Activated CD8-positive, alpha-beta memory T cell treated with anti-CD3 and anti-CD28 coated beads for 4 hours (primary cell): ENCODE measurements around the gene MECP2.

Source experiments
- DNase-seq, 2 donors: peaks; one replicate each; pipeline ENCODE4 v3.0.0-alpha.2; 2020; ENCODE audit warnings: low read depth in 2 of 2

MECP2 gene

DNA sequence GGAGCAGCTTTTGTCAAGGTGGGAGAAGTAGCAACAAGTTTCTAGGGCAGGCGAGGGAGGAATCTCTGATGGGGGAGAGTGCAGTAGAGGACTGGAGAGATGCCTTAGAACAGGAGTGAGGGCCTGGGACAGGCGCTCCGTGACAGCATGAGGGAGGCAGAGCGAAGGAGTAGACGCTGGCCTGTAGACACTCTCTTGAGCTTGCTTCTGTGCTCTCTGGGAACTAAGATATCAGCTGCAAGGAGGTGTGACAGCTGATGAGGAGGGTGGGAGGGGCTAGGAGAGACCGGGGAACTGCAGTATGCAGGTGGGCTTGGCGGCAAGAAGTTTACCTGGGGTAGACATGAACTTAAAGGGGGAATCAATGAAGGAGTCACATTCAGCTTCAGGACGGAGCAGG lies 35.7 kb downstream of the MECP2 start:
- no peak for DNase-seq

DNA sequence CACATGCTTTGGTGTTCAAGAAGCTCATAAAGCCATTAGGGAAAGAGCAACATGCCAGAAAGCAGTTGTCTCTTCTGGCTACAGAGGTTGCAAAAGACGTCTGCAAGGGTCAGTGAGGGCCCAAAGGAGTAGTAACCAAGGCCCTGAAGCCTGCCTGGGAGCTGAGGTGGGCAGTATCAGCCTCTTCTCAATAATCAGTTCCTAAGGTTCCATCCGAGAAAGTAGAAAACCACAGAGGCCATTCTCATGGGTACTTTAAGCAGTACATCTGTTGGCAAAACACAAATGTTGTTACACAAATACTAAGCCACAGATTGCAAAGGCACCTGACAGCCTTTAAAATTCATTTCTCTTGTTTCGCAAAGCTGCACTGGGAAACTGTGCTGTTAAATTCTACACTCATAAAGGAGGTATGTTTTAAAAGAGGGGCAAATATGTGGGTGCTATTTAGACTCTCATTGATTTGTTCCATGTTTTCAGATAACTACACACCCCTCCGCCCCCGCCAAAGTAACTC lies 37.7 kb downstream of the MECP2 start:
- no peak for DNase-seq

DNA sequence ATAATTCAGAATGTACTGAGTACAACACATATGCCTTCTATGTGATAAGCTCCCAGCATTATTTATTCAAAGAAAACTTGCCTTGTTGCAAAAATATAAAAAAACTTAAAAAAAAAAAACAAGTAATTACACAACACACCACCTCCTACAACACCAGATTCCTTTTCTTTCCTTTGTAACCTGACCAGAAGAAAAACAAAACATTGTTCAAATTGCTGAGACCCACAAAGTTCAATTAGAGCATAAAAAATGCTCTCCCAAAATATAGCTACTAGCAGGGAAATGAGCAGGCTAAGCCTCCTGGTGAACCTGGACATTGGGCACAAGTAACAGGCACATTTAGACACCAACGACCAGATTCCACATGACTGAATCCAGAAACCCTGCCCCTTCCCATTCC lies 38.3 kb downstream of the MECP2 start:
- no peak for DNase-seq

DNA sequence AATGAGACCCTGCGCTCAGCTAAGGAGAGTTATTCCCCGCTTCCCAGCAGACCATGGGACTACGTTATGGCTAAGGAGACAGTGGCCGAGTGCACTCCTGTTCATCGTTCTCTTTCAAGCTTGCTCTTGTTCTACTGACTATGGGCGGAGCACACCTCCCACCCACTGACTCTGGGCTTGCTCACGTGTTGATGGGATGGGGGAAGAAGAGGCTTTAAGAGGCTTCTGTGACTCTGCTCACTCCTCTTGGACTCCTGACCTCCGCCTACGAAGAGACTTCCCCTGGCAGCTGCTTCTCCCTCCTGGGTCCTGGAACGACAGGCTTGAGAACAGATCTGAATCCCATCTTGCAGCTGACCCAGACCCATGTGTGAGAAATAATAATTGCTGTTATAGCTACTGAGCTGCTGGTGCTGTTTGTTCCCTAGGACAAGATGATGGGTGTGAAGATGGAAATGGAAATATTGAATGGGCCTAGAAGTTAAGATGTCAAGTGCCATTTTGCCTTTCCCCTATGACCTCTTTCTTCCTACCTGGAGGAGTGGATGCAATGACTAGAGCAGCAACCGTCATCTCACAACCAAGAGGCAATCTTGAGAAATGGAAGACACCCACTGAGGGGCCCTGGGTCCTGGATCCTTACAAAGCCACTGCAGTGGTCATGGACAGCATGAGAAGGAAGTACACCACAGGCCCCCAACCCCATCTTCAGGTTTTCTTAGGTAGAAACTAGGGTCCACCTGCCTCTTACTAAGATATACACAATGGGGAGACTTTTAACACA lies 39.1 kb downstream of the MECP2 start:
- DNase-seq: no peak

DNA sequence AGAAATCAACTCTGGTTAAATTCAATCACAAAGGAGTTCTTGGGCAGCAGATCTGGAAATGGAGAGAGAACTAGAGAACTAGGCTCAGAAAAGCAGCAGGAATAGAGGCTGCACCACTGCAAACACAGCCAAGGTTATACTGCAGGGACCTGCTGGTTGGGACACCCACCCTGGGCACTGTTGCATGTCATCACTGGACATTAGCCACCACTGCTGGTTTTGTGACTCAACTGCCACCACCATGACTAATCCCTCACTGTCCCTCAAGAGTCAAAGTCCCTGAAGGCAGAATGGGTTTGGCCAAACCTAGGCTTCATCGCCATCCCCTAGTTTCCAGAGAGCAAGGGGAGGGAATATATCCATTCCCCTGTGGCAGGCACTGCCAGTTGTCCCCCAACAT lies 39.7 kb downstream of the MECP2 start:
- no peak for DNase-seq

DNA sequence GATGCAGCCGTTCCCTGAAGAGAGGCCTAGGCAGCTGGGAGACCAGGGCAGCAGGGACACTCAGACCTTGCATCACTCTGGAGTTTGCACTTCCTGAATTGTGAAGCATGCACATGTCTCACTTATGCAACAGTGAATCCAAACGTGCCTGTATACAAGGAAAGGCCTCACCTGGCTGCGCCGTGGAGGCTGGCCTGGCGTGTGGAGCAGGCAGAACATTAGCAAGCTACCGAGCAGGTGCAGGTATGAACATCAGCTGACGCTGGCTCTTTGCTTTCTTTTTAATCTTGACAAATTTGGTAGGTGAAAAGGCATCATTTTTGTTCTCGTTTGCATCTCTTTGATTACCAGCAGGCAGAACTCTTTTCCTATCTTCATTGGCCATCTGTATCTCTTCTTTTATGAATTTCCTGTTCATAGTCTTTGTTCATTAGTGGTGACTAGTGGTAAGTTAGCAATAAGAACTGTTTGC lies 40.7 kb downstream of the MECP2 start:
- DNase-seq: no peak

DNA sequence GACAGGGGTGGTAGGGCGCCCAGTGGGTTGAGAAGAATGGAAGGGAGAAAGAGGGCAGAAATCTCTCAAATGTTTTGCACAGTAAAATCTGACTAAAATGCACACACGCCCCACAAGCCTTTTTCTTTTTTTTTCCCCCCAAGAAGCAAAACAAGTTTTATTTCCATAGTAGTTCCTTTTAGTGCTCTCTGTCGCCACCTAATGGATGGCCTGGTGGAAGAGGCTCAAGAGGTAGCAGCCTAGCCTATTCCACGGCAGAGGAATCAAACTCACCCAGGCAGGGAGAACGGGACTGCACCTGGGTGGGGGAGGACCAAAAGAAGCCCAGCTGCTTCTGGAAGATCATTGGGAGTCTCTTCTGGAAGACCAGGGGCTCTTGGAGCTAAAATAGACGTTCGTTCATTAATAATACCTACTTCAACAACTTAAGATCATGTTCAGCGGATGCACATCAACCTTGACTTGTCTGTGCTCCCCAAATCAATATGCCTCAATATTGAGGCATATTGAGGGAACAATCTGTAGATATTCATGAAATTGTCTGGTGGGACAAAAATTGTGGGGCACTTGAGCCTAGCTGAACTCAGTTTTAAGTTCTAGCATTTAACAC lies 46.2 kb downstream of the MECP2 start:
- DNase-seq: peak; percentile 33 to 34

DNA sequence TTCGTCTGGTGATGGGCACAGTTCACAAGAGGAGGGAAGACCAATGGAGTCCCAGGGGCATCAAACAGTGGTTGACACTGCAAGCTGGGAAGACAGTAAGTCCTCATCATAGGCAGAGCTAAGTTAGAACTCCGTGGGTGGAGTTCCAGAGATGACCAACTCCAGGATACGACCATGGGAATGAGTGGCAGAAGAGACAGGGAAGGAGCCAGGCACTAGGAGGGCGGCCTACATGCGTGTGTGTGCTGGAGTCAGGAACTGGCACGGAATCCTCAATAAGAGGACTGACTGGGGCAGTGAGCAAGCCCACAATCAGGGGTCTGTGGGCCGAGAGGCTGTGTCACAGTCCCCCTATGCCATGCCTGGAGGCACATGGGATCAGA lies 47.4 kb downstream of the MECP2 start:
- DNase-seq: no peak

DNA sequence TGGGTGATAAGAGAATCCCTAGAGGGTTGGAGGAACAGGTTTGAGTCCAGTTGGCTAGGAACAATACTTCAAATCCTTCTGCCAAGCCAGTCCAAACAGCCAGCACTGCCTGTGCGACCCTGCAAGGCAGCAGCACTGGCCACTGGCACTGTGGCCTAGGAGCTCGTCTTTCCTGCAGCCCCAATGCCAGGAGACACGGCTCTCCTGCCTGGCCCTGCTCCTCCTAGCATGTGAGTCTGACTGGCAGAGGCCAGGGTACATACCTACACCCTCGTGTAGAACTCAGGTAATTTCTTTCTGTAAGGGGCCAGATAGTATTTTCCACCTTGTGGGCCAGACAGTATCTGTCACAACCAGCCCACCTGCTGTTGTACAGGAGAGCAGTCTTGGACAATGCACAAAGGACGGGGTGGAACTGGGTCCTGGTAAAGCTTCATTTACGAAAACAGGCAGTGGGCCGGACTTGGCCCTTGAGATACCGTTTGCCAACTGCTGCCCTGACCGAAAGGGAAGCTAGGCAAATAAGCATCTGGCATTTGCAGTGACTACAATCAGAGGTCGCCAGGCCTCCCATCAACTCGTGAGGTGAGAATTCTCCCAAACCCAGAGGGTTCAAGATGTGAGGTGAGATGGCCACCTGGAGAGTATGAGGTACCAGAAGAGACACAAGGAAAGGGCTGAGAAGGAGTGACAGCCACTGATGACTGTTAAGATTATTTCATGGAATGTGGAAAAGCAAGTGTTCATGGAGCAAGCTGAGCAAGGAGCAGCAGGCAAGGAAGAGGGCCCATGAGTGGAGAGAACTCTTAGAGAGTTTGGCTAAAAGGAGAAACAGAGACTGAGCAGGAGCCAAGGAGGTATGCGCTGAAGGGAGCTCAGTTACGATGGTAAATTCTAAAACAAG lies 48.1 kb downstream of the MECP2 start:
- no peak for DNase-seq

DNA sequence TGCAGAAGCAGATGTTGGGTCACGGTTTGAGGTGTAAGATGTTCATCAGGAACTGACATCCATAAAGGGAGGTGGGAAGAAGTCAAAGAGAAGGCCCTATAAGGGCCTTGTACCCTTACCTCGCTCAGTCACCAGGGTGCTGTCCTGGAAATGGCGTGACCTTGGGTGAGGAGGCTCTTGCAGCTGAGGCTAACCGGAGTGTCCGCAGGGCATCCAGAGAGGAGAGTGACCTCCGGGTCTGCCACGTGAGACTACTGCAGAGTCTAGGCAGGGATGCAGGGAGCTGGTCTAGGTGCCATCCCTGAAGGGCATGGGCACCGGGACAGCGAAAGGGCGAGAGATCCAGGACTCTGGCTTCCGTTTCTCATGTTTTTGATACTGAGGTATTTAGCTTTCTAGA lies 49.1 kb downstream of the MECP2 start:
- no peak for DNase-seq

DNA sequence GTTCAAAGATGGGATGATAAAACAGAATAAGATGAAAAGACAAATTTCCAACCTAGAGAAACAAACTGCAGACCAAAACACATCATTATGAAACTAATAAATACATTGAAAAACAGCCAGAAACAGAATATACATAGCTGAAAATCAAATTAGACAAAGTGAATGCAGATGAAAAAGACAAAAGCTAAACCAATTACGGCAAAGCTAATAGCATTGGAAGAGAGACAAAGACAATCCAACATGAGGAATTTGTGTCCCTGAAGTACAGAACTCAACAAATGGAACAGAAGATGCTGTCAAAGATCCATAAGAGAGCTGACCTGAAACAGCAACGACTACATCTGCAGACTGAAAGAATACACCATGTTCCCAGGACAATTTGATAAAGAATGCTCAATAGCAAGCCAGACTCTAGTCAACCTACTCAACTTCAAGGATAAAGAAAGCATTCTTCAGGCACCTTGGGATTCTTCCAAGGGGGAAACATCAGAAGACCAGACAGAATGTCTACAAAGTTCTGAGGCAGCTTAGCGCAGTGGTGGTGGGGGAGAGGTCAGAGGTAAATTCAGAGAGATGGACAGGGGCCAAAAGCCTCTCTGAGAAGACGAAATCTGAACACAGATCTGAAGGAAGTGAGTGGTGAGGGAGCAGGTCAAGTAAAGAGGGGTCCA lies 50.4 kb downstream of the MECP2 start:
- no peak for DNase-seq

DNA sequence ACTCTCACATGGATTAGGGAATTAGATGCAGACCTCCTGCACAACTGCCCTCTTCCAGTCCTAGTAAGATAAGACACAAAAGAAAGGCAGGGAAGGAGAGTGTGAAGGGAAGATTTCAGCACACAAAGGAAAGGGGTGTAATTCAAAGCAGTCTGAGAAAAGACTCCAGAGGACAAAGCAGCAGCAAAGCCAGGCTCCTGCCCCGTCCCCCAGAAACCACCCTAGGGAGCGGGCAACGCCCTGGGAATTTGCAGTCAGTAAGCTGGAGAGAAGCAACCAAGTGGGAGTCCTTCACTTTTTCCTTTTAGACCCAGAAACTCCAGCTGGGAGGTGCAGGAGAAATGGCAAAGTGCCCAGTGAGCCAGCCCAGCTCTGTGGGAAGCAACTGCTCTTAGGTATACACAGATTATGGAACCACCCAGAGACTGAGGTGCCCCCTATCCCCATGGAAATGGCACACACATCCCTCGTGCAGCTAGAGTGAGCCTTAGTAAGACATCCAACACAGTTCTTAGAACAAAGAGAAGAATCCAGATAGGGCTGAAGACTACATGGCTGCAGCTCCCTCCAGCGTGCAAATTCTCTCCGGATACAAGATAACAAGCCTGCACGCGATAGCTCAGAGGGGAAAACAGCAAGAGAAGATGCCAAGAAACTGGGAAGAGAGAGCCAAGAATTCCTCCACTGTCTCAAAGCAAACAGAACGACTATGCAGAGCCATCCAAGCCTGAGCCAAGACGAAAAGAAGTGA lies 51.3 kb downstream of the MECP2 start:
- no peak for DNase-seq

DNA sequence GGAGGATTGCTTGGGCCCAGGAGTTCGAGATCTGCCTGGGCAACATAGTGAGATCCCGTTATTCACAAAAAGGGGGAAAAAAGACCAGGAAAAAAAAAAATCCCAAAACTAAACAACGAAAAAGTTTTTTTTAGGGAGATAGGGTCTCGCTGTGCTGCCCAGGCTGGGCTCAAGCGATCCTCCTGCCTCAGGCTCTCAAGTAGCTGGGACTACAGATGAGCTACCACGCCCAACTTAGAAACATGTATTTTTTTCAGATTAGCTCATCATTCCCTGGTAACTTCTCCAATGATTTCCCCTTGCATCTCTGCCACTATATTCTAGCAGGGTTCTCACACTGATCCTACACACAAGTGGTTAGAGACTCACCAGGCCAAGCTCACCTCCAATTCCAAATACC lies 53.4 kb downstream of the MECP2 start:
- no peak for DNase-seq

DNA sequence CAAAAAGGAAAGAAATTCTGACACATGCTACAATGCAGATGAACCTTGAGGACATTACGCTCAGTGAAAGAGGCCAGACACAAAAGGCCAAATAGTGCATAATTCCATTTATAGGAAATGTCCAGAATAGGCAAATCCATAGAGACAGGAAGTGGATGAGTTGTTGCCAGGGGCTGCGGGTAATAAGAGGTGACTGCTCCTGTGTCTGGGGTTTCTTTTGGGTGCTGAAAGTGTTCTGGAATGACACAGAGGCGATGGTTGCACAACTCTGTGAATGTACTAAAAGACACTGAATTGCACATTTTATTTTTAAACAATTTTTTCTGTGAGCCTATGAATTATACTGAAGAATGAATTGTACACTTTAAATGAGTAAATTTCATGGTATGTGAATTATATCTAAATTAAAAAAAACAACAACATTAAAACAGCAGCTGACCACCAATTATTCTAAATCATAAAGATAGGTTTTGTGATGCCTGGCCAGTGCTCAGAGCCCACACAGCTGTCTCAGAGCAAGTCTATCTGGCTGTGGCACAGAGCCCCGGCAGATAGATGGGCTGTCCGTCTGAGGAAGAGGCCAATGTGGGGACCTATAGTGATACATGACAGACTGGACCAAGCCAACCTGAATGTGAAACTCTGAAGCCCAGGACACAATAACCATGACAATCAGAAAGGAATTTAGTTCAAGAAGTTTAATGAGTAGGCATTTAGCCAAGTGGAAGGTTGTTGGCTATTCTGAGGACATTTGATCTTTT lies 54.3 kb downstream of the MECP2 start:
- DNase-seq: no peak

DNA sequence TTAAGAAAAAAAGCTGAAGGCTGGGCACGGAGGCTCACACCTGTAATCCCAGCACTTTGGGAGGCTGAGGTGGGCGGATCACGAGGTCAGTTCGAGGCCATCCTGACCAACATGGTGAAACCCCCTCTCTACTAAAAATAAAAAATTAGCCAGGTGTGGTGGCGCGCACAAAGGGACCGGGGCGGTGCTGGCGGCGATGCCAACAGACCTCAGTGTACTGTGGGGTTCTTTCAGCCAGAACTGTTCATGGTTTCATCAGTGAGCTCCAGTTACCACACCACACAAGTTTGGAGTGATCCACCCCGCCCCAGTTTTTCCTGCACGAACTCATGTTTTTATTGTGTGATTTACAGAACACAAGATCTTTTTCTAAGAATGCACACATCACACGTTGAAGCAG lies 56.7 kb downstream of the MECP2 start:
- no peak for DNase-seq

DNA sequence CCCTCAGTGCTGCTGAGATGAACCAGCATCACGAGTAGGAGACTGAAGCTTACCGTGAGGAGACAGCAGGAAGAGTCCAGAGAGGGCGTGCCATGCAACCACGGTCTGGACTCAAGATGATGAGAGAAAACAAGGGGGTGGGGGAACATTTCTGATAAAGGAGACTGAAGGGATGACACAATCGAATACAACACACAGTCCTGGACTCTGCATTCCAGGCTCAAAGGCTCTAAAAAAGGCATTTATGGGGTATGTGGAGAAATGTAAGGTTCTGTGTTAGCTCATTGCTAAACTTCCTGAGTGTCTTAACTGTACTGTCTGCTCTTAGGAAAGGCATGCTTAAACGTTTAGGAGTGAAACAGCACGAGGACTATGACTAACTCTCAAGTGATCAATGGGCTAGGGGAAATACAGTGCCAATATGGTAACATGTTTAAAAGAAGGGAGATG lies 57.2 kb downstream of the MECP2 start:
- DNase-seq: no peak

DNA sequence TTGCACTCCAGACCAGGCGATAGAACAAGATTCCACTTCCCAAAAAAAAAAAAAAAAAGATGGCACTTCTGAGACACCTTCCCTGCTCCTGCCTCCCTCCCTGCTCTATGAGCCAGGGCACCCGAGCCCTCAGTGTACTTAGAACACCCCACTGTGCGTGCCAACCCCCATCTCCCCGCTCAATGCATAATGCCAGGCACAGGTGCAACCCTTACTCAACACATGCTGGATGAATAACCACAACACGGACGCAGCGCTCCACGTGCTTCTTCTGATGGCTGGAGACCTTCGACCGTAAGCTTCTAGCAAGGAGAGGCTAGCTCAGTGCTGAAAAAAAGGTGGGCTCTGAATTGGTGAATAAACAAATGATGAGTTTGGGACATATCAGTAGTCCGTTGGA lies 57.9 kb downstream of the MECP2 start:
- DNase-seq: no peak

DNA sequence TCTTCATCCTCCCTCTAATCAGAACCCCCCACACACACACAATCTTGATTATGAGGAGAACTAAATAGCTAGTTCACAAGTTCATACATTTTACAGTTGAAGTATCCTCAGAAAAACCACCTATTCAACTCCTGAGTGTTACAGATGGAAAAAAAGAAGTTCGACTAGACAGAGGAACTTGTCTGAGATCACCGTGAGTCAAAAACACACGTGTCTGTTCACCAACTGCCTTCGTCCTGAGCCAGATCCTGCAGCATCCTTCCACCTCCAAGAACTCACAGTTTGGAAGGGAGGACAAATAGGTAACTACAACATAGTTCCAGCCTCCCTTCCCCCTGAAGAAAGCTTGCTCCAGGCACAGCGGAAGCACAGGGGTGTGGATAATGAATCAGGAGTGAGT lies 58.9 kb downstream of the MECP2 start:
- DNase-seq: no peak

DNA sequence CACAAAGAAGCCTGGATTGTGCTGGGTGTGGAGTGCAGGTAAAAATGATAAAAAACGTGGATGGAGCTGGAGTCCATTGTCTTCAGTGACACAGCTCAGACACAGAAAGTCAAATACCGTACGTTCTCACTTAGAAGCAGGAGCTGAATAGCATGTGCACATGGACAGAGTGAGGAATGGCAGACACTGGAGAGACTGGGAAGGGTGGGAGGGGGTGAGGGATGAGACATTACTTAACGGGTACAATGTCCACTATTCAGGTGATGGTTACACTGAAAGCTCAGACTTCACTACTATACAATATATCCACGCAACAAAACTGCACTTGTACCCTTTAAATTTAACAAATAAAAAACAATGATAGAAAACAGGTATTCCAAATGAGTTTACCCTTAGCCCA lies 59.8 kb downstream of the MECP2 start:
- DNase-seq: no peak

DNA sequence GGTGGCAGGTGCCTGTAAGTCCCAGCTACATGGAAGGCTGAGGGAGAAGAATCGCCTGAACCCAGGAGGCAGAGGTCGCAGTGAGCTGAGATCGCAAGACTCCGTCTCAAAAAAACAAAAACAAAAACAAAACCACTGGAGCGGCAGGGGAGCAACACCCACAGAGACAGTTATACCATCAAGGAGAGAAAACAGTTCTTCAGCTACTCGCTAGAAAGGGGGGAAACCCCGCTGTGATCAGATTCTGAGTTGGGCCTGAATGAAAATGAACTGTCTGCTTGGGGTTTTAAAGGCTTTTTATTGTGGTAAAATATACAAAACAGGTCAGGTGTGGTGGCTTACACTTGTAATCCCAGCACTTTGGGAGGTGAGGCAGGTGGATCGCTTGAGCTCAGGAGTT lies 61.0 kb downstream of the MECP2 start:
- DNase-seq: no peak
